Colonic mucosa (tissue), 4 donors: Measurements from ENCODE around the gene C21orf58. TPM values are rescaled to one million over a fixed set of nuclear protein-coding genes. Genes with fewer than 3 reads are reported as not detected.

ENCODE experiments used
- DNase-seq: peaks from one replicate; pipeline ENCODE4 v3.0.0-alpha.2; 2020
- H3K27ac ChIP-seq: fragments of 200-600 bp; one replicate; pipeline ENCODE4 v1.8.0; 2021
- H3K27me3 ChIP-seq: fragments of 200-600 bp; one replicate; pipeline ENCODE4 v1.8.0; 2021
- H3K36me3 ChIP-seq: fragments of 200-600 bp; one replicate; pipeline ENCODE4 v1.8.0; 2021
- H3K4me1 ChIP-seq: fragments of 200-600 bp; one replicate; pipeline ENCODE4 v1.8.0; 2021; ENCODE audit warnings: mild to moderate bottlenecking
- H3K4me3 ChIP-seq: fragments of 200-600 bp; one replicate; pipeline ENCODE4 v1.8.0; 2021
- H3K9ac ChIP-seq, 2 donors: one replicate each; pipeline ENCODE4 v1.7.0; 2013; ENCODE audit warnings: control low read depth in 2 of 2, low read depth in 2 of 2, low read length in 2 of 2
- H3K9me3 ChIP-seq: fragments of 200-600 bp; one replicate; pipeline ENCODE4 v1.8.0; 2021
- CTCF ChIP-seq: fragments of 200-600 bp; IDR thresholded peaks from one replicate; pipeline ENCODE4 v1.8.0; 2022; ENCODE audit warnings: antibody characterized with exemption, mild to moderate bottlenecking
- intact Hi-C: fragments of 100-400 bp; cut with DNase I; formaldehyde crosslinking; loops from one replicate; pipeline ENCODE4 v1.14.1; 2022
- total RNA-seq, 2 donors: library from RNA; stranded (reverse); fragmentation: NEBNext Ultra II Directional in 1 of 2; extraction: Animal tissue kit (Norgen Biotek cat#: 25700) in 1 of 2; gene quantifications; one replicate each; pipeline ENCODE4 v1.2.1, GENCODE V29; 2021
- donor health status: healthy.
- donor health status: DM: no; HTN: no; CAD: no.
- donor health status: DM: no; HTN: no; CAD: no.

Gene C21orf58
- total RNA-seq, 2 donors from 2014 or later = 5.5 to 25.7 TPM

GRCh38 chr21:46308431-46308830 lies 15.2 kb downstream of the C21orf58 start:
- no peak overlapping the region for H3K9ac ChIP-seq
- DNase-seq = no peak
- intact Hi-C loops = no loop called here
- H3K36me3 ChIP-seq = no peaks in the 10 kb centered on the region
- H3K27me3 ChIP-seq = no peaks in the 10 kb centered on the region
- no peak overlapping the region for H3K27ac ChIP-seq
- no peak for TF ChIP-seq CTCF
- no peak overlapping the region for H3K4me3 ChIP-seq
- H3K4me1 ChIP-seq = no peaks in the 10 kb centered on the region
- no peaks in the 10 kb centered on the region for H3K9me3 ChIP-seq

- intact Hi-C loops = no loop called here
These were observed 16.0 kb downstream of the C21orf58 start for GRCh38 chr21:46307625-46308024.

GRCh38 chr21:46304955-46305354 lies 18.7 kb downstream of the C21orf58 start:
- H3K36me3 ChIP-seq = no peaks in the 10 kb centered on the region
- no peak for TF ChIP-seq CTCF
- DNase-seq = no peak

More at GRCh38 chr21:46307625-46308024, 16.0 kb downstream of the C21orf58 start:
- Histone ChIP-seq H3K4me1 (no peaks in the 10 kb centered on the region), H3K36me3 (no peaks in the 10 kb centered on the region), H3K27me3 (no peaks in the 10 kb centered on the region), H3K9me3 (no peaks in the 10 kb centered on the region), H3K4me3 (no peak overlapping the region), H3K9ac (no peak overlapping the region), H3K27ac (no peak overlapping the region)
- no peak for TF ChIP-seq CTCF
- DNase-seq = no peak

GRCh38 chr21:46304437-46304836 lies 19.2 kb downstream of the C21orf58 start:
- H3K36me3 ChIP-seq = no peaks in the 10 kb centered on the region
- no peaks in the 10 kb centered on the region for H3K4me1 ChIP-seq
- H3K9me3 ChIP-seq = no peaks in the 10 kb centered on the region
- H3K9ac ChIP-seq = no peak overlapping the region
- no peaks in the 10 kb centered on the region for H3K27me3 ChIP-seq
- no peak overlapping the region for H3K4me3 ChIP-seq
- no peak overlapping the region for H3K27ac ChIP-seq
- DNase-seq = no peak
- TF ChIP-seq CTCF = no peak
- intact Hi-C loops = no loop called here

More at GRCh38 chr21:46304955-46305354, 18.7 kb downstream of the C21orf58 start:
- H3K9me3 ChIP-seq = no peaks in the 10 kb centered on the region
- no peak overlapping the region for H3K27ac ChIP-seq
- H3K4me3 ChIP-seq = no peak overlapping the region
- H3K9ac ChIP-seq = no peak overlapping the region
- no peaks in the 10 kb centered on the region for H3K4me1 ChIP-seq
- intact Hi-C loops = no loop called here
- no peaks in the 10 kb centered on the region for H3K27me3 ChIP-seq

GRCh38 chr21:46301759-46302158 lies 21.9 kb downstream of the C21orf58 start:
- no peaks in the 10 kb centered on the region for H3K9me3 ChIP-seq
- H3K36me3 ChIP-seq = no peaks in the 10 kb centered on the region
- H3K27me3 ChIP-seq = no peaks in the 10 kb centered on the region
- H3K27ac ChIP-seq = no peak overlapping the region
- no peak overlapping the region for H3K4me3 ChIP-seq
- no peaks in the 10 kb centered on the region for H3K4me1 ChIP-seq
- intact Hi-C loops = no loop called here
- DNase-seq = no peak
- TF ChIP-seq CTCF = no peak
- no peak overlapping the region for H3K9ac ChIP-seq

GRCh38 chr21:46299167-46299566 lies 24.5 kb downstream of the C21orf58 start:
- DNase-seq = no peak
- Histone ChIP-seq H3K27ac (no peak overlapping the region), H3K4me3 (no peak overlapping the region), H3K9ac (no peak overlapping the region), H3K27me3 (no peaks in the 10 kb centered on the region), H3K9me3 (no peaks in the 10 kb centered on the region), H3K4me1 (no peaks in the 10 kb centered on the region), H3K36me3 (no peaks in the 10 kb centered on the region)
- intact Hi-C loops = no loop called here
- TF ChIP-seq CTCF = no peak
